Dermis blood vessel endothelial cell (primary cell): ENCODE results near the gene POLR2H. TPM values are rescaled to one million over a fixed set of nuclear protein-coding genes. Genes with fewer than 3 reads are reported as not detected.

ENCODE experiments used
- DNase-seq: peaks from one replicate; pipeline ENCODE4 v3.0.0; 2010
- total RNA-seq: library from RNA; depleted of rRNA; stranded (reverse); fragments of >200 nt; gene quantifications from 2 replicates; pipeline ENCODE4 v1.2.3, GENCODE V29; 2014

POLR2H gene
- total RNA-seq, 1 donor from 2014 or later: 135 TPM

DNA sequence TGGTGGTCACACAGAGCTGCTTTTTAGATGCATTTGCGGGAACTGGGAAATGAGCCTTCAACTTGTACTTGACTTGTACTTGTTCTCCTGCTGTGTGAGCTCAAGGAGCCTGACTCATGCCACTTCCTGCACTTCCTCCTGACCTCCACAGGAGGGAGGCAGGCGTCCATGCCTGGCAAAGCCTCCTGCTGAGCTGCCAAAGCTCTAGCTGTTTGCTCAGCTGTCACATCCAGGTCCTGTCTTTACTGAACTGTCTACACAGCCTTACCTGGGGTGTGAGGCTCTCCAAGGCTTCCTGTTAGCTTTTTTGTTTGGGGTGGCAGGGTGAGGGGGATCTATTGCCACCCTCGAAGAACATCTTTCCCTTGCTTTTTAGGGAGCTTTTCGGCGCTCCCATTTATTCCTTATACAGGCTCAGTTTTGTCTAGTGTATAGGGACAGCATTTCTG is 10.1 kb downstream of the POLR2H start:
- DNase-seq: peak; percentile 95

DNA sequence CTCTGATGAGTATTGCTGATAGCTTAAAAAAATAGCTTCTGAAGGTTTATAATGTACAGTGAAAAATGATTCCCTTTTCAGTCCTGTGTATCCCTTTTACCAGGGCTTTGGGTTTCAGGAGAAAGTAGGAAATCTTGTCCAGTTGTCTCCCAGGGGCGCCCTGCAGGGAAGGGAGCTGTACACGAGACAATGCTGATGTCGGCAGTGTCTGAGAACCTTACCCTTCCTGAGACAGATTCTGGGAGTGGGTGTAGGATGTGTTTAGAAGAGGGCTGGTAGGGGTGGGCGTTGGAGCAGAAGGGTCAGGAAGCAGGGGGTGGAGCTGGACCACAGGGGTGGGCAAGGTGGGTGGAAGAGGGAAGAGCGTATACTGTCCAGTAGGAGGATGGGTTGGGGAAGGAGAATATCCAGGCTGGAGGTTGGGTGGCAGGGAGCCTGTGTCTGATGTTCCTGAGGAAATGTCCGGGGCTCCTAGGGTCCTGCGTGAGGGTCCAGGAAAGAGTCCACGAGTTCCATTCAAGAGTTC is 10.8 kb downstream of the POLR2H start:
- DNase-seq: no peak

GRCh38 chr3:184372911-184373310 is 11.4 kb downstream of the POLR2H start:
- no peak for DNase-seq

GRCh38 chr3:184373422-184373821 is 11.9 kb downstream of the POLR2H start:
- DNase-seq: no peak

DNA sequence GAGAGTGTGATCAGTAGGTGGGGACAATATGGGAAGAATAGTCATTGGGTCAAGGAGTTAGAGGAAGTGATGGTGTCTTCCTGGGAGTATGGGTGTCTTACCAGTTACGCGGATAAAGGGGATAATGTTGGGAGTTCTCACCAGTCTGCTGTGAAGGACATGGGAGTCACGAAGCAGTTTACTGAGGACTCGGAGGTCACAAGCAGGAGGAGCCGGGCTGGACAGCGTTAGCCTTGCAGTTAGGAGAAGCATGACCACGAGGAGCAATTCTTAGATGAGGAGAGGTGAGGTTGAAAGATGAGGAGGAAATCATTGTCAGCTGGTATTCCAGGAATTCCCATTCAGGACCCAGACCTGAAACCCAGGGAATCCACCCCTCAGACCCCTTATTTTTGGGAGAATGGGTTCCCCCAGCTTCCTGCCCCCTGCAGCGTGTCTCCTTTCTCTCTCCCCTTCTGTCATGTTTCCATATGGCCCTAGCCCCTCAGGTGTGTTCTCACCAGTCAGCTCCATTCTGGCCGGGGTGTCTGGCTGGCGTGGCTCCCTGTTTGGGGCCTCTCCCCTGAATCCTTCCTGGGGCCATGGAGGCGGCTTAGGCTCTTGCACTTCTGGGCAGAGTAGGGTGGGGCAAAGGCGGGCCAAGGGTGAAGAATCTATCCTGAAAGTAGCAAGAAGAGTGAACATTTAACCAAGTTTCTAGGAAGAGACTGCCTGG is 14.4 kb downstream of the POLR2H start:
- no peak for DNase-seq

DNA sequence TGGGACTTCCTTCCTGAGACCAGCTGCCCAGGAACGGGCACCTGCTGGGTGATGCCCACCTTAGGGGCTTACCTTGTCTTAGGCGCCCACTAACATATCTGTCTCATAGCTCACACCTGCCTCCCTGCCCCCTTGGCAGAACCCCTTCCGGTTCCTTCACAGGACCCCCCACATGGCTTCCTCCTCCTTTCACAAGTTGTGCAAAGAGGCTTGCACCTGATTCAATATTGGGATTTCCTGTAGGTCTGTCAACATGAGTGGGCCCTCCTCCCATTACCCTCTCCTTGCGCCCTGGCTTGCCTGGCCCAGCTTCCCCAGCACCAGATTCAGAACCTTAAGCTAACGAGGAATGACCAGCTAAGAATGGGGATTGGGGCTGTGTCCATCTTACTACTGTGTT is 15.9 kb downstream of the POLR2H start:
- DNase-seq: no peak

DNA sequence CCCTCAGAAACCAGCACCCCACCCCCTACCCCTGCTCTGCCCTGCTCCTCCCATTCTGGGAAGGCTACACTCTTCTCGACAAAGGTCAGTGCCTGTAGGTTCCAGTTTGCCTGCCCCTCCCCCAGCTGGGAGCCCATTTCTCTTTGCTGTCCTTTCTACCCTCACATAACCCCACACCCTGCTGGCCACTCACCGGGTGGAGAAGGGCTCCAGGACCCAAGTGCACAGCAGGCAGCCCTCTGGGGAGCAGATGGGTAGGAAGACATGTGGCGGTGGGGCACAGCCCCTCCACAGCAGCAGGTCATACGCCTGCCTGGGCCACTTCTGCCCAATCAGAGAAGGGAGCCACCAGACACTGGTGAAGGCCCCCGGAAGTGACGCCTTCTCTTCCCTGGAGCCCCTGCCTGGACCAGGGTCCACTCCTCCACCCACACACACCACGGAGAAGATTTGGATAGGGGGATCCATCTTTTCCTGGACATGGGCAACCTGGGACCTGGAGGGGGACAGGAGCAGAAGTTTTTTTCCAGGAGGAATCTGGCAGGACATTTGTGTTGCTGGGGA is 16.5 kb downstream of the POLR2H start, which contains the start of gene THPO:
THPO (minus strand) TSS at position 326 of the 564 bp plus-strand sequence. CDS start 1,948 bp downstream, outside the sequence.
- no peak for DNase-seq

DNA sequence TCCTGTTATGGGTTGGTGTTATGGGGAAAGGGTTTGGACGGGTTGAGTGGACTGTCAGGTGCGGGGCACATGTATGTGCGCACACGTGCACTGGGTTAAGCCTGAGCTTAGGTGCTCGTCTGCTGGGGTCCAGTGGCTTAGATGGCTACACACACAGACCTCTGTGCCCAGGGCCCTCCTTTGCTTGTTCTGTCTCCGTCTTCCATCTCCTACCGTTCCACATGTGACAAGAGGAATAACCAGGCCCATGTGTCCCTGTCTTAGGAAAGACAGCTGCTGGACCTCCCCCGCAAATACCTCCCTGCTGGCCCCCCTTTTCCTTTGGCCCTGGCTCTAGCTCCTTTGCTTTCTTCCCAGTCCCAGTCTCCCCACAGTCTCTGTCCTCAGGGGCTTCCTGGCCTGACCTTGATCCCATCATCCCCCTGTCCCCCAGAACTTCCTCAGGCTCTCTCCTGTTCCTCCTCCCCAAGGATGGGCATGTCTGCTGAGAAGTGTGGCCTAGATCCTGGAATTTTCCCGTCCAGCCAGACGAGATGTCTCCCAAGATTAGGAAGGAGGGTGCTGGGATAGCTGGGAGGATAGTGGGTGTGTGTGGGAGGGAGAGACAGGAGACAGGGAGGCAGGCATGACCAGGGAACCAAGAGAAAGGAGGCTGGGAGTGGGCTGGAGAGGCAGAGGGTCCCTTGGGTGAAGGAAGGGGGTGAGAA is 17.3 kb downstream of the POLR2H start:
- no peak for DNase-seq

- DNase-seq: no peak
Measured at GRCh38 chr3:184379358-184380184, 18.1 kb downstream of the POLR2H start, which contains the start of gene CHRD. TSS of gene CHRD (plus strand) at chr3:184380054. CDS start at chr3:184380319, 265 bp downstream.

- DNase-seq: peak; percentile 46
Measured at GRCh38 chr3:184380185-184380626, 18.7 kb downstream of the POLR2H start.

- no peak for DNase-seq
Measured at GRCh38 chr3:184380627-184381260, 19.2 kb downstream of the POLR2H start.

DNA sequence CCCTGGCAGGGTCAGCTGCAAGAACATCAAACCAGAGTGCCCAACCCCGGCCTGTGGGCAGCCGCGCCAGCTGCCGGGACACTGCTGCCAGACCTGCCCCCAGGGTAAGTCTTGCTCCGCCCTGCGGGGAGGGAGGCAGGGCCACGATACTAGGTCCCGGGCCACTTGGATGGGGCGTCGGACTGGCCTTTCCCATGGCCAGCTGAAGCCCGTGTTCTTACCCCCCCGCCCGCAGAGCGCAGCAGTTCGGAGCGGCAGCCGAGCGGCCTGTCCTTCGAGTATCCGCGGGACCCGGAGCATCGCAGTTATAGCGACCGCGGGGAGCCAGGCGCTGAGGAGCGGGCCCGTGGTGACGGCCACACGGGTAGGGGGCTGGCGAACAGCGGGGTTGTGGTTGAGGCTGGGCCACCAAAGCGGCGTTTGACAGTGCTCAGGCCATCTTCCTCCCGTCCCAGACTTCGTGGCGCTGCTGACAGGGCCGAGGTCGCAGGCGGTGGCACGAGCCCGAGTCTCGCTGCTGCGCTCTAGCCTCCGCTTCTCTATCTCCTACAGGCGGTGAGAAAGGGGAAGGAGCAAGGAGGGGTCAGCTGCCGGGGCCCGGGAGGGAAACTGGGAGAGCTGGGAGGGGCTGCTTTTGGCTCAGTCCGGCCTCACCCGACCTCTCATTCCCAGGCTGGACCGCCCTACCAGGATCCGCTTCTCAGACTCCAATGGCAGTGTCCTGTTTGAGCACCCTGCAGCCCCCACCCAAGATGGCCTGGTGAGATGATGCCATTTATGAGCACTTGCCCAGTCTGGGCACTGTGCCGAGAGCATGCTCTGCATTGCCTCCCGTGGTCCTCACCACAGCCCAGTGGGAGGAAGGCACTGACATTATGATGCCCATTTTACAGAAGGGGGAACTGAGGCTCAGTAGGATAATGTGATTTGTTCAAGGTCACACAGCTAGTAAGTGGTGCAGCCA is 20.0 kb downstream of the POLR2H start:
- peak; percentile 14 for DNase-seq

GRCh38 chr3:184382326-184383032 is 21.0 kb downstream of the POLR2H start:
- no peak for DNase-seq

- no peak for DNase-seq
Measured at GRCh38 chr3:184383033-184383740, 21.7 kb downstream of the POLR2H start.

DNA sequence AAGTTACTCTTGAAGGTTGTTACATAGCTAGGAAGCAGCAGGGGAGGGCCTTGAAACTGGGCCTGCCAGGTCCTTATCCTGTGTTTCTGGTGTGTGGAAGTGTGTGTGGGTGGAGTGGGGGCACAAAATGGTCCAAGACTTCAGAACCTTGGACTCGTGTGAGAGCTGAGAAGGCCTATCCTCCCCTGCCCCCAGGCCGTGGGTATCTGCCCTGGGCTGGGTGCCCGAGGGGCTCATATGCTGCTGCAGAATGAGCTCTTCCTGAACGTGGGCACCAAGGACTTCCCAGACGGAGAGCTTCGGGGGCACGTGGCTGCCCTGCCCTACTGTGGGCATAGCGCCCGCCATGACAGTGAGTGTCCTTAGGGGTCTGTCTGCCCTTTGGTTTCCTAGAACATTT is 22.8 kb downstream of the POLR2H start:
- DNase-seq: no peak

DNA sequence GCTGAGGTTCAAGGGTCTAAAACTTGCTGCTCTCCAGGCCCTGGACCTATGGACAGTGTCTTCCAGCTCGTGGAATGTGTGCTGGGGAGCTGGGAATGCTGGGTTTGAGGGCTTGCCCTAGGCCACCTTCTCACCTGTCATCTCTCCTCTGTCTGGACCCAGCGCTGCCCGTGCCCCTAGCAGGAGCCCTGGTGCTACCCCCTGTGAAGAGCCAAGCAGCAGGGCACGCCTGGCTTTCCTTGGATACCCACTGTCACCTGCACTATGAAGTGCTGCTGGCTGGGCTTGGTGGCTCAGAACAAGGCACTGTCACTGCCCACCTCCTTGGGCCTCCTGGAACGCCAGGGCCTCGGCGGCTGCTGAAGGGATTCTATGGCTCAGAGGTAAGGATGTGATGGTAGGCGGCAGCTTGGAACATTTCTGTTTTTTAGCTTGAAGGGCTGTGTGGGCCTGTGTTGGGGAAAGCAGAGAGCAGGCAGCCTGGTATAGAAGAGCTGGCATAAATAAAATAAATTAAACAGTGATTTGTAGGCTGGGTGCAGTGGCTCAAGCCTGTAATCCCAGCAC is 23.4 kb downstream of the POLR2H start:
- DNase-seq: no peak

- DNase-seq: no peak
Measured at GRCh38 chr3:184386047-184386806, 24.7 kb downstream of the POLR2H start.

DNA sequence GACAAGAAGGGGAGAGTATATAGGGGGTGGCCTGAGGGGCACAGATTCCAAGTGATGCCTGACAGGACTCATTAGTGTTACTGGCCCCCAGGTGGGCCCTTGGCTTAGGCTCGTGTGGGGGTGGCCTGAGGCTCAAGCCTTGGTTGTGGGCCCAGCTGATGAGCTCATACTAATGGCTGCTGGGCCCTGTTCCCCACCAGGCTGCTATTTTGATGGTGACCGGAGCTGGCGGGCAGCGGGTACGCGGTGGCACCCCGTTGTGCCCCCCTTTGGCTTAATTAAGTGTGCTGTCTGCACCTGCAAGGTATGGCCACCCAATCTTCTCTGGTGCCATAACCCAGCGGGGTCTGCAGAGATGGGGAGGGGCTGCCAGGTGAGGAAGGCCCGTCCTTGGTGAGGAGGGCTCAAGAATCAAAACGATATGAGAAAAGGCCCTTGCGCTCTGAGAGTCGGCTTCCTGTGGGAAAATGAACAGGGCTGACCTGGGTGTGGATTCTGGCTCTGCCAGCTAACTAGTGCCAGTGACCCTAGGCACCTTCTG is 25.7 kb downstream of the POLR2H start:
- no peak for DNase-seq
